ENCODE measurements around the gene TFAP2A.

GRCh38 chr6:10381133-10381829 is 33.6 kb downstream of the TFAP2A start:
- no peak for TF ChIP-seq EP300 (IDR thresholded peaks at IDR 0.05)
- TF ChIP-seq POLR2A (IDR thresholded peaks at IDR 0.05), result no peak
